ENCODE data around the gene FBXO48. TPM values are rescaled to one million over a fixed set of nuclear protein-coding genes. Genes with fewer than 3 reads are reported as not detected.

Gene FBXO48
- total and polyA plus RNA-seq, 8 donors = 1.5 to 3.2 (median 2.5) TPM

- DNase-seq (no peak), ATAC-seq (no peak)
- H3K27ac ChIP-seq = no peak overlapping the region
- no peak overlapping the region for H3K4me3 ChIP-seq
- H3K9me3 ChIP-seq = no peaks in the 10 kb centered on the region
- H3K36me3 ChIP-seq = no peaks in the 10 kb centered on the region
- H3K27me3 ChIP-seq = no peaks in the 10 kb centered on the region
- no peak for TF ChIP-seq CTCF (IDR thresholded peaks at IDR 0.05)
- H3K4me1 ChIP-seq = peaks cover 0 to 4% of the 10 kb centered on the region in 2 donors
- intact Hi-C loops (cut with DNase I) = no loop called here
These were observed 48.2 kb downstream of the FBXO48 start for GRCh38 chr2:68418855-68419254.

GRCh38 chr2:68418419-68418818, 48.7 kb downstream of the FBXO48 start:
- DNase-seq = no peak
- Histone ChIP-seq H3K27me3 (no peaks in the 10 kb centered on the region), H3K36me3 (no peaks in the 10 kb centered on the region), H3K4me3 (no peak overlapping the region), H3K9me3 (no peaks in the 10 kb centered on the region), H3K4me1 (peaks cover 0 to under 1% of the 10 kb centered on the region in 2 donors), H3K27ac (no peak overlapping the region)
- intact Hi-C loops (cut with DNase I) = no loop called here
- TF ChIP-seq CTCF (IDR thresholded peaks at IDR 0.05) = no peak
- ATAC-seq = no peak

- H3K4me1 ChIP-seq = peaks cover 0 to under 1% of the 10 kb centered on the region in 2 donors
- H3K36me3 ChIP-seq = no peaks in the 10 kb centered on the region
- no peak overlapping the region for H3K4me3 ChIP-seq
- intact Hi-C loops (cut with DNase I) = no loop called here
- no peak for TF ChIP-seq CTCF (IDR thresholded peaks at IDR 0.05)
- no peak overlapping the region for H3K27ac ChIP-seq
- no peak for DNase-seq
- H3K27me3 ChIP-seq = no peaks in the 10 kb centered on the region
- H3K9me3 ChIP-seq = no peaks in the 10 kb centered on the region
- no peak for ATAC-seq
These were observed 49.2 kb downstream of the FBXO48 start for GRCh38 chr2:68417926-68418325.

- Histone ChIP-seq H3K9me3 (no peaks in the 10 kb centered on the region), H3K4me1 (peaks cover 0 to 12% of the 10 kb centered on the region in 2 donors), H3K27me3 (no peaks in the 10 kb centered on the region), H3K36me3 (no peaks in the 10 kb centered on the region), H3K4me3 (no peak overlapping the region), H3K27ac (no peak overlapping the region)
- TF ChIP-seq CTCF (IDR thresholded peaks at IDR 0.05) = no peak
- DNase-seq (no peak), ATAC-seq (no peak)
- intact Hi-C loops (cut with DNase I) = no loop called here
These were observed 50.9 kb downstream of the FBXO48 start for GRCh38 chr2:68416081-68416675.

- intact Hi-C loops (cut with DNase I) = no loop called here
- DNase-seq (no peak), ATAC-seq (no peak)
- Histone ChIP-seq H3K4me1 (peaks cover 0 to 12% of the 10 kb centered on the region in 2 donors), H3K9me3 (no peaks in the 10 kb centered on the region), H3K27me3 (no peaks in the 10 kb centered on the region), H3K27ac (no peak overlapping the region), H3K4me3 (no peak overlapping the region), H3K36me3 (no peaks in the 10 kb centered on the region)
- TF ChIP-seq CTCF (IDR thresholded peaks at IDR 0.05) = no peak
These were observed 51.6 kb downstream of the FBXO48 start for GRCh38 chr2:68415521-68415920.

Measured in left lung (tissue), 10 donors.